Measurements from ENCODE around the gene IGSF3.
"Not testable (repeated sequence)": the region's sequence is repeated elsewhere in the genome, so short reads cannot be mapped to it uniquely, and the experiment has no call there.

The IGSF3 gene

DNA sequence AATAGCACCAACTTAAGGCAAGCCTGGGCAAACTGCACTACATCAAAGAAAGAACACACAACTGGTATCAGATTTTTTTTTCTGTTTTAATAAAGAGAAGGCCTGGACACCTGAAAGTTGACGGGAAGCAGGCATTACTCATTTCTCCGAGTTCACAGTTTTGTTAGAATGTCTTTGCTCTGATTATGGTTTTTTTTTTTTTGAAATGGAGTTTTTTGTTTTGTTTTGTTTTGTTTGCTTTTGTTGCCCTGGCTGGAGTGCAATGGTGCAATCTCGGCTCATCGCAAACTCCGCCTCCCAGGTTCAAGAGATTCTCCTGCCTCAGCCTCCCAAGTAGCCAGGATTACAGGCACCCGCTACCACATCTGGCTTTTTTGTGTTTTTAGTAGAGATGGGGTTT lies 9.7 kb downstream of the IGSF3 start:
- not testable (repeated sequence) for FAIRE-seq

- no peak for FAIRE-seq
Measured at GRCh38 chr1:116654351-116654750, 13.2 kb downstream of the IGSF3 start.

DNA sequence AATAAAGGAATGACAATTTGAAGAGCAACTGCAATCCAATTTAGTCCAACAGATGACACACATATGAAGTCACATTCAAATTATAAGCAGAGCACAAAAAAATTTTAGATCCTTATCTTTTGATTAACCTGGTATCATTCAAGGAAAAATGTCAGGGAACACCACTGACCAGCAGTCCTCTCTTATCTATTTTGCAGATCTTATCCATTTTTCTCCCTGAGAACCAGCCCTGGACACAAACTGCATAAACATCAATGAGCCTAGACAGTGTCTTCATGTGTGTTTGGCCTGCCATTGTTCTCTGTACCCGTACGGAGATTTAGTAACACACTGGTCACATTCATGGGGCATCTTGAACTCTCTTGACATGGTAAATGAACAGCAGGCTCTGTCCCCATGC lies 14.9 kb downstream of the IGSF3 start:
- not testable (repeated sequence) for FAIRE-seq

DNA sequence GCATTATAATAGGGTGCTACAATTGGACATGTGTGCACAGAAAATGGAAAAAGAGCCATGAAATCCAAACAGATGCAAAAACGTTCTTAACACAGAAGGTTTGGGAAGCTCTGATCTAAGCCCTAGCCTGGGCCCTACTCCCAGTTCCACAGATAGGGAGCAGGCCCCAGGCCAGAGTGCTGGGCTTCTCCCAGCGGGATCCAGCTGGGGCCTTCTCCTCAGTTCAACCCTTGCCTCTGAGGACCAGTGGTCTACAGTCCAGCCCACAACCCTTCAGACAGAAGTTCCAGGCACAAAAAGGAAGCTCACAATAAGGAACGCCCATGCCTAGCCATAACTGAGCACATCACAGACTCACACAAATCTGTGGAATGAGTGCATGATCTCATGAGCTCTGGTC lies 16.8 kb downstream of the IGSF3 start:
- not testable (repeated sequence) for FAIRE-seq

DNA sequence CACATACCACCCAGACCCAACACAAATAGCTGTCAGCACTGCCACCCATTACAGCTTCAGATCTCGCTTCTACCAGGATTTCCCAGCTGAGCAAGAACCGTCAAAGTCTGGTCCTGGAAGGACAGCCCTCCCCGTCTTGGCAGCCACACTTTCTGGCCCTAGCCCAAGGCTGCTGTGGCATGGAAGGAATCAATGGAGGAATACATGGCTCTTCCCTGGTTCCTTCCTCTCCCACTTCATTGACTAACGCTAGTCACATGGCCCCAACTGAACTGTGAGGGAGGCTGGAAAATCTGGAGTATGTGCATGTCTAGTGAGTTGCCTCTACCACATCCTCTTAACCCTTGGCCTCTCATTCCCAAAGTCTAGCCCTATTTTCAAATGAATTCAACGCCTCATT lies 18.5 kb downstream of the IGSF3 start:
- FAIRE-seq = not testable (repeated sequence)

GRCh38 chr1:116648325-116648724 lies 19.2 kb downstream of the IGSF3 start:
- not testable (repeated sequence) for FAIRE-seq

DNA sequence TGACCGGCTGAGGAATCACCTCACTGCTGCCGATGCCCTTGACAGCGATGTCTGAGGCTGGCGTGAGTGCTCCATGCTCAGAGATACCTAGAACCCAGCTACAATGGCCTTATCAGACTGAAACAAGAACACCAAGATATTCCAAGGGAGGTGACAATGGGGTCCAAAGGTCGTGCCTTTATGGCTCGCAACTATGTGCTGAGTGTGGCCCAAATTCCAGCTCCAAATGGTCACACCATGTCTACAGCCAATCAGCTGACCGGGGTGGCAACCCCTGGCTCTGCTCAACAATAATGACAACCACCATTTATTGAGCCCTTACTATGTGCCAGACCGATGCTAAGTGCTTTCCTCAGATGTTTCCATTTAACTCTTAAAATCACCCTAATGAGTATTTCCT lies 20.3 kb downstream of the IGSF3 start:
- not testable (repeated sequence) for FAIRE-seq

DNA sequence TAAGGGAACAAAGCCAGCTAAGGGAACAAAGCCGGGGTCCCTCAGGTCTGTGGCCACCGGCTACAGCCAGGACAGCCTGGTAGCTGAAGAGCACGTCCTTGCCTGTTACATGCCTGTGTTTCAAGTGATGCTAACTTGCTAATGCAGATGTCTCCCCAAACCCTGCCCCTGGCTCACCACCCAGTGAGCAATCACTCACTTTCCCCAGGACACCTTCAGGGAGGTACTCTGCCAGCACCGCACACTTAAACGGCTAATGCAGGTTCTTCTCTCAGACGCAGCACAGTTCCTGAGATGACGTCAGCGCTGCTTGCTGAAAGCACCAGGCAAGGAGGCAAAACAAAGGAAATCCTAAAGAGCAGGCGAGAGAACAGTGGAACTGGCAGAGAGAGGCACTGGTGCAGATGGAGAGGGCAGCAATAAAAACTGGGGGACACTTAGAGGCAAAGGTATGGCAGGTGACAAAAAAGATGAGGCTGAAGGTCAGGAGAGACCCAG lies 20.8 kb downstream of the IGSF3 start:
- FAIRE-seq = not testable (repeated sequence)

GRCh38 chr1:116645802-116646672 lies 21.5 kb downstream of the IGSF3 start:
- not testable (repeated sequence) for FAIRE-seq

GRCh38 chr1:116644993-116645392 lies 22.5 kb downstream of the IGSF3 start:
- FAIRE-seq = not testable (repeated sequence)

- FAIRE-seq = not testable (repeated sequence)
Measured at GRCh38 chr1:116644096-116644495, 23.4 kb downstream of the IGSF3 start.

DNA sequence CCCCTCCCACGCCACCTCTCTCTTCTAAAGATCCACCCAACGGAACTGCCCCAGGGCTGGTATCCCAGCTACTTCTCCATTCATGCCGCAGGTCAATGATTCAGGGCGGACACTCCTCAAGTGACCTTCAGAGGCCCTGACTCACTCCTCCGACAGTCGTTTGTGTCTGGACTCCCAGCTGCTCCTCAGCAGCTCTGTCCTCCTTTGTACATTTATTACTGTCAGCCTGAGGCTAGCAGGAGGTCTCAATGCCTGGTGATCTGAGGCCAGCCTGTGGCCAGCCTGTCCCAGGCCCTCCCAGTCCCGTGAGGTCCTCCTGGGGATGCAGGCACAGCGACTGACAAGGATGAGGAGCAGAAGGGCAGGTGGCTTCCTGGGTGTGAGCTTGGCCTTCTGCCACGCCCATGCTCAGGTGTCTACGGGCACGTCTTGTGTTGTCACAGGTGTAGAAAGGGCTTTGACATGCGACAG lies 24.2 kb downstream of the IGSF3 start:
- not testable (repeated sequence) for FAIRE-seq

DNA sequence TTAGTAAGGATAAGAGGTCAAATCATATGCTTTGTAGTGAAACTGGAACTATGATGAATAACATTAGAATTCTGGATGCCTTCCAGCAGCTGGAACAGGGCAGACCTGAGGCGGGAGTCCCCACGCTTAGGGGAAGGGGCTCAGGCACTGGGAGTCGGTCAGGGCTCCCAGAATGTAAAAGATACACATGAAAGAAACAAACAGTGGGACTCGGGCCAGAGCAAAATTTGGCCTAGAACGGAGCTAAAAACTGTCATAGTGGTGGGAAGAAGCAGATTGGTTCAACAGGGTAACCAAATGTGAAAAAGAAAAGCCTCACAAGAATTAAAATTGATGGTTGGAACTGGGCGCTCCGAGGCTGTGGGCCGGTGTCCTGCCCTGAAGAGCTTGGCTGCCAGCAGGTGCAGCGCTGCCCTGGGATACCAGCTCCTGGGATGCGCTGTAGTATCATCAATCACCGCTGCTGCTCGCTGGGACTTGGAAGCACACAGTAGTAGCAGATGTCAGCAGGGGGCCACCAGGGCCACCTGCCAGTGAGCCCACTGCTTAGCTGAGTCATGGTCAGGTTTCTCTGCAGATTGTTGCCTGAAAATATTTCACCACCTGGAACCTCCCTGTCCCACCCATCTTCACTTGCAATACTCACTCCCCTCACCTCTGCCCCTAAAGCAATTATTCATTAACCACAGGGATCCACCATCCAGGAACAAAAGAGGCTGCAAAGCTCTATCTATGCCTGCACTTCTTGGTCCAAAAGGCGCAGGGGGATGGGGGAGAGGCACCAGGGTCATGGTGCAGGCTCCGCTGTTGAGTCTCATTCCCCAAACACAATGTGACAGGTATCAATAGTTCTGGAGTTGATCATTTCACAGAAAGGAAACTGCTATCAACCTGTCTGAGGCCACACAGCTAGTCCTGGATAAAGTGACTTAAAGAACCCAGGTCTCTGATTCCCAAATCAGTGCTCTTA lies 24.9 kb downstream of the IGSF3 start:
- not testable (repeated sequence) for FAIRE-seq

DNA sequence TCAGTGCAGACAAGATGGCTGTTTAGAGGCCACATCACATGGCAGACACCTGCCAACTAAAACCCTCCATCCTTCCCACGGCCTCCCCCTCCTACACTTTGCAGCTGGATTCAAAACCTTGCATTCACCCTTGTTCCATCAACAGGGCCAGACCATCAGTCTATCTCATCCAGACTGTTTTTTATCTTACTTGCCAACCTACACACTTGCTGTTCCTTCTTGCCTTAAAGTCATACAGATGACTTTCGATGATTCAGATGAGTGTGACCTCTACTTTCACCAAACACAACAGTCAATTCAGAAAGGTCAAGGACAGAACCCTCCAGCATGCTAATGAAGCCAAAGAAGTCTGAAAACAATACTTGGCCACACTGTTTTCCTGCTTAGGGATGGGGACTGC lies 29.9 kb downstream of the IGSF3 start:
- not testable (repeated sequence) for FAIRE-seq

- FAIRE-seq = not testable (repeated sequence)
Measured at GRCh38 chr1:116636584-116636983, 30.9 kb downstream of the IGSF3 start.

- not testable (repeated sequence) for FAIRE-seq
Measured at GRCh38 chr1:116634386-116634785, 33.1 kb downstream of the IGSF3 start.

DNA sequence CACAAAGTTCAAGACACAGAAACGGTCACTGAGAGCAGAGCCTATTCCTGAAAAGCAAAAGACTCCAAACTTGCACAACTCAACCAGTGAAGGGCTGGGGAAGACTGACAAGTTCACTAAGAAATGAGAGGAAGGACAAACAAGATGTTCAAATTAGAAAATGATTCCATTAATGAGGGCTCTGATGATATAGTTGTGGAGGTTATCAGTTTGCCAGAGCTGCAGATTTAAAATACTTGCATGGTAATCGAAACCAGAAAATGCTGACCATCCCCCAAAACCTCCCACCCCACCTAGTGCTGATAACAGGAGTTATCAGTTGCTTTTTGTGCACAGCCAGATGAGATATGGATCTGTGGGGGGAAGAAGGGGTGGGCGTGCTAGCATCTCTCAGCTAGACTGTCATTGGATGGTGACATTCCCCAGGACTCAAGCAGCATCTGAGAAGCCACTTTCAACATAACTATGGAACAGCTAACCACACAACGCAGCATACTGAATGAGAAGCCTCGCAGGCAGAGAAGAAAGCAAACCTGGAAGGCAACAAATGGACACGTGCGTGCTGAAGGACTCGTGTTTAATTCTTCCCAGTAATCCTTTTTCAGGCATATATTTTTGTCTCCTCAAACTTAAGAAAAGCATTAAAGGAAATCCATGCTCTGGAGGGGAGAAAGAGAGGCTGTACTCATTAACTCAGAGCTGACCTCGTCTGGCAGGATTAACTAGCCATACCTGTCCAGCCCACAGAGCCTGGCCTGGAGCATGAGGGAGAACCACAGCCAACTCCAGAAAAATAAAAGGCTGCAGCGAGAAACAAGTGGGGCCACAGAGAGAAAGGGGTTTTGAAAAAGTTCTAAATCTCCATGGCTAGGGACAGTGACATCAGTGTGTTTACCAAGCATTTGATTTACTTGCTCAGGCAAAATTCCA lies 35.3 kb downstream of the IGSF3 start:
- FAIRE-seq = not testable (repeated sequence)

DNA sequence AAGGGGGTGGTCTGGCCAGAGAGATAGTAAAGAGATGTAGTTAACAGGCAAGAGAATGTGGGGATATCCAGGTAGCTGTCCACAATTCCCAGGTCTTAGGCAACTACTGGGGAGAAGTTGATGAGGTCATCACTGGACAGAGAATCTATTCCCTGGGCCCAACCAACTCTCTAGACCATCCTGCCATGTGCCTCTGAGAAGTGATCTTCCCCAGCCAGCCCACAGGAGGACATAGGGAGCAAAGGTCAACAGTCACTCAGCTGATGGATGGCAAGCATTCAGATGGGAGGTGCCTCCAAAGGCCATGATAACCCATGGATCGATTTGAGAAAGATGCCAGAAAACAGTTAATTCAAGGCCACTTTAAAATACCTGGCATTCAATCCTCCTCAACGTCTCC lies 36.0 kb downstream of the IGSF3 start:
- FAIRE-seq = not testable (repeated sequence)

DNA sequence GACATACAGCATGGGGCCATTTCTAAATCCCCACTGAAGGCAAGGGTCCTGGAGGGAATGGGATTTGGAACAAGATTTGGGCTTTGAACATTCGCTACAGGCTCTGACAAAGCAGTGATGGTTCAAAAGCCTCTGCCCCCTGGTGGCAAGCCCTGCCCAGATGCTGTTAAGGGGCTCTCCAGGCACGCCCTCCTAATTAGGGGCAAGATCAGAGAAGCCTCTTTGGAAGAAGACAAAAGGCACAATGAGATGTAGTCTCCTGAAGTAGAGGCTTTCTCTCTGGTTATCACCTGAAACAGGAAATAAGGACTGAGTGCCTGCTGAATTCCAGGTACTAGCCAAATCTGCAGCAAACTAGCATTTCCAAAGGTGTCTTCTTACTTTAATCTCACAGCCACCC lies 37.5 kb downstream of the IGSF3 start:
- not testable (repeated sequence) for FAIRE-seq

DNA sequence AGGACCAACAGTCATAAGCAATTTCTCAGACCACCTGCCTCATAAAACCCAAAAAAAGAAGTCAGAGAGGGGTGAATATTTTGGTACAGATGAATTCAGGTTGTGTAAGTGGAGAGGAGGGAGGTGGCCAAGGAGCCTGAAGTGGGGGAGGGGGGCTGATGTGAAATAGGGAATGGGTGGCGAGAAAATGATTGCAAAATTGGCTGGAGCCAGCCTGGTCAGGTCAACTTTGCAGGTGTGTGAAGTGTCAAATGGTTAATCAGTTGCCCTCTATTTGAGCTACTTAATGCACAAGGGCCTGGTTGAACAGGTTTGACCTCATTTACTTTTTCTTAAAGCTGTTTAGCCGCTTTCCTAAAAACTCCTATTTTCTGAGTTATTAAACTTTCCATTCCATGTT lies 38.1 kb downstream of the IGSF3 start:
- not testable (repeated sequence) for FAIRE-seq

GRCh38 chr1:116628448-116628847 lies 39.1 kb downstream of the IGSF3 start:
- no peak for FAIRE-seq

- FAIRE-seq = not testable (repeated sequence)
Measured at GRCh38 chr1:116627357-116627756, 40.2 kb downstream of the IGSF3 start.
